ENCODE data around the gene DCAF6.

DNA sequence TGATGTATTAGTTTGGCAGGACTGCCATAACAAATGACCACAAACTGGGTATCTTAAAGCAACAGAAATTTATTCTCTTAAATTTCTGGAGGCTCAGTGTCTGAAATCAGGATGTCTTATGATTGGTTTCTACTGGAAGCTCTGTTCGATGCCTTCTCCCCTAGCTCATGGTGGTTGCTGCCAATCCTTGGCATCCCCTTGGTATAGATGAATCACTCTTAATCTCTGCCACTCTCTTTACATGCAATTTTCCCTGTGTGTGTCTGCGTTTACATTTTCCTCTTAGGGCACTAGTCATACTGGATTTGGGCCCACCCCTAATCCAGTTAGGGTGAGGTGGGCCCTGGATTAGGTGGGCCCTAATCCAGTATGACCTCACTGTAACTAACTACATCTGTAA is 55.1 kb downstream of the DCAF6 start:
- TF ChIP-seq ZNF274 (IDR thresholded peaks at IDR 0.05; ENCODE audit: low read depth, low read length) (no peak), YY1 (IDR thresholded peaks at IDR 0.05; ENCODE audit: insufficient read depth, insufficient read length) (no peak)
